NCI-H446 (cell line): ENCODE results near the gene TF.

ENCODE experiments used
- DNase-seq, 2 experiments: peaks; one replicate each; lab custom pipeline; 2025; lab: John Stamatoyannopoulos, UW

Gene TF

GRCh38 chr3:133836497-133837158 is 90.4 kb downstream of the TF start:
- DNase-seq = no peak

DNA sequence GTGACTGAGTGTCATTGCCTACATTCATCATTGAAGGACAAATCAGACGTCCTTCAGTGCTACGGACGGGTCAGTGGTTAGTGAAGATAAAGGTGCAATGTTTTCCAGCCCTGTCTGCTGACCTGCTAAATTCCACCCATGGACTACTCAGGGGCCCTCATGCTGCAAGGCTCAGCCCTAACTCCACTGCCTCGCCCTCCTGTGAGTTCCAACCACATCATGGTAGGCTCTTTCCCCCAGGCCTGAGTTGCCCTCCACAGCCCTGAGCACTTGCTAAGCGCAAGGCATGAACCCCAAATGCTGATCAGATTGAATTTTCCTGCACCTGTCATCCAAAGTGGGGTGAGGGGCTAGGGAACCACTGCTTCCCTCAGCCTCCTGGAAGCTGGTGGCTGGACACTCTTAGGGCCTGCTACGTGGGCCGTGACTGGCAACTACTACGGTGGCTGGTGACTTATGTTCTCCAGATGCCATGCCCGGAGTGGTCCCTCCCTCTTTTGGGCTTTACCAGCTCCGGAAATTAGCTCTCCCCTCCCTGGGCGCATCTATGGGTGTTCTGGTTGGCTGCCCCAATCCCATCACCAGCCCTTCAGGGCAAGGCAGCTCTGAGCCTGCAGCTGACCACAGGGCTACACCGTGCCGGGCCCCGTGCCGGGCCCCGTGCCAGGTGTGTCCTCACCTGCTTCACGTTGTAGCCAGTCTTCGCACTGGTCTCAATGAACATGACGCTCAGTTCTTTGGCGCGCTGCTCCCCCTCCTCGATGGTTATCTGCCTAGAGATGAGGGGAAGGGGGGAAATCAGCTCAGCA is 91.5 kb downstream of the TF start:
- DNase-seq = no peak

DNA sequence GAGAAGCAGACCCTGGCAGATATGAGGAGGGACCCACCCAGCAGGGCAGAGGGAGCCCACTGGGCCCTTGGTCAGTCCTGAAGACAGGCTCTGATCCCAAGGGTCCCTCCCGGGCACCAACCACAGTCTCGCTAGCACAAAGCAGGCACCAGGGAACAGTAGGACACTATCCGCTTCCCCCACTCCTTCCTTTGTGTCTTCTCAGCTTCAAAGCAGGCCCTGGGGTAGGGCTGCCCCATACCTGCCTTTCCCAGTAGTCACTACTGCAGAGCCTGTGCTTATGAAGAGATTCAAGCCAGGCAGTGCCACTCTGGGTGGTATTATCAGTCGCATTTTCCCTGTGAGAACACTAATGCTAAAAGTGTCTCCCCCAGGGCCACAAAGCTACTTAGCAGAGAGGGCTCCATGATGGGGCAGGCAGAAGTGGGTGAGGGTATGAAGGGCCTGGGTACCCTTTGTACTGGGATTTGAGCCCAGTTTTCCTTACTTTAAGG is 92.2 kb downstream of the TF start:
- no peak for DNase-seq

DNA sequence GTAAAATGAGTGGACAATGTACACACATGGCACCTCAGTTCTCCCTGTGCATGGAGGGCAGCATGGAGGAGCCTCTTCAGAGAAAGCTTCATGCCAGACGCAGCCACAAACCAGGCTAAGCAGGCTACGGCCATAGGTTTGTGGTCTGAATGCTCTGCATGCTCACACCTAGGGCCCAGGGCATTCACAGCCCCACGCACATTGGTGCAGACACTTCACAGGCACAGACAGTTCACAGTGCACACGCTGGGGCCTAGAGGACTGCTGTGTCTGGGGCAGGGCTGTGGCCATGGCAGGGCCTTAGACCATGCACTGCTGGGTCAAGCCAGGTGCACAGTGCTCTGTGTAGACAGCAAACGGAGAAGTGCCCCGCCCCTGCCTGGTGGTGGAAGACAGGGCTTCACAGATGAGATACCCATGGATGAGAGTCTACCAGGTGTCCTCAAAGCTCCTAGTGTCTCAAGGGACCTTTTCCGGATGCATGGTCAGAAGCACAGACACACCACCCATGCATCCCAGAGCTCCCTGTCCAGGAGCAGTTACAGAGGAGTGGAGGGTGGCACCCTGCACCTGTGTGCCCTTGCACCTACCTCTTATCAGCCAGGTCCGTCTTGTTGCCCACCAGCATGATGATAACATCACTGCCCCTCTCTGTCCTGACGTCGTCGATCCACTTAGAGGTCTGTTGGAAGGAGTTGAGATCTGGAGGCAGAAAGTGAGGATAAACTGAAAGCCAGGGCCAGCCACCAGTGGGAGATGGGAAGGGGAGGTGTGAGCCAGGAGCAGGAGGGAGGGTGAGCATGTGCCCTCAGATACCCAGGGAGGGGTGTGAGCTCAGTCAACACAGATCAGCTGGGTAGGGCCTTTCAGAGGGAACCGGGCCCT is 93.0 kb downstream of the TF start:
- DNase-seq = no peak

GRCh38 chr3:133840055-133840737 is 94.0 kb downstream of the TF start:
- no peak for DNase-seq

- no peak for DNase-seq
Measured at GRCh38 chr3:133840767-133841166, 94.6 kb downstream of the TF start.

DNA sequence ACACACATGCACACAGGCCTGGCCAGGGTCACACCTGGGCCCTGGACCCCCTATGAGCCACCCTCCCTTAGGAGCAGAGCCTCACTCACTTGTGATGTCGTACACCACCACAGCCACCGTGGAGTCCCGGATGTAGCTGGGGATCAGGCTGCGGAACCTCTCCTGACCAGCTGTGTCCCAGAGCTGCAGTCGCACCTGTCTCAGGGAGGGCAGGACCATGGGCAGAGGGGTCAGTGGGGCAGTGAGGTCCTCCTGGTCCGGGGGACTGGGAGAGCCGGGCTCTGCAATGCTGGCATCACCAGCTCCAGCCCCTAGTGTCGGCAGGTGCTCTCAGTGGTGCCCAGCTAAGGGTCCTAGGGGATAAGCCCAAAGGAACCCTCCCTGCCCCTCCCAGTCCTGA is 95.0 kb downstream of the TF start:
- DNase-seq = no peak

DNA sequence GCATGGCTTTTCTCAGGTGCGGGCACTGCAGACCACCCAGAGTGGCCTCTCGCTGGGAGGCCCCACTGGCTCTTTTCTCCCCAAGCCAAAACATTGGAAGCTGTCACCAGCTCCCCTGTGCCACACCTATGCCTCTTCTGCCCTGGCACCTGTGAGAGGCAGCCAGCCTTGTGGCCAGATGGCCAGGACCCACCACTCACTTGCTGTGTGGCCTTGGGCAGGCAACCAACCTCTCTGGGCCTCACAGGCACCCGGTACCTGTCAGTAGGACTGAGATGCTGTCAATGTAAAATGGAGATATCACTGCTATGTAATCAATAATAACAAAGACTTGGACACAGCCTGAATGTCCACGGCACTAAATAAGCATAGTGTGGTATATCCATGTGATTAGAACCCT is 96.0 kb downstream of the TF start:
- DNase-seq = no peak

GRCh38 chr3:133843634-133844033 is 97.4 kb downstream of the TF start:
- DNase-seq = no peak

DNA sequence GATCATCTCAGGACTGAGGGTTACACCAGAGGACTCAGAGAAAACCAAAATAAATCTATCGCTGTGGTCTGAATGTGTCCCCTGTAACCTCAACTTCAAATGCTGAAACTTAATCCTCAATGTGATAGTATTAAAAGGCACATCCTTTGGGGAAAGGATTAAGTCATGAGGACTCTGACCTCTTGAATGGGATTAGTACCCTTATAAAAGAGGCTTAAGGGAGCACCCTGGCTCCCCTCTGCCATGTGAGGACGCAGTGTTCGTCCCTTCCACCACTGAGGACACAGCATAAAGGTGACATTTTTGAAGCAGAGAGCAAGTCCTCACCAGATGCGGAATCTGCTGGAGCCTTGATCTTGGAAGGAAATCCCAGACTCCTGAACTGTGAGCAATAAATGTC is 98.9 kb downstream of the TF start:
- DNase-seq = no peak
